Left kidney (tissue), 2 donors: ENCODE measurements around the gene TRABD. TPM values are rescaled to one million over a fixed set of nuclear protein-coding genes. Genes with fewer than 3 reads are reported as not detected.

Source experiments
- DNase-seq: peaks from one replicate; pipeline ENCODE4 v3.0.0-alpha.2; 2013
- polyA plus RNA-seq: library from polyadenylated mRNA; unstranded; fragments of 120-200 nt; gene quantifications from one replicate; pipeline ENCODE4 v1.2.1, GENCODE V29; 2013; ENCODE audit not compliant: insufficient read length

TRABD gene
- polyA plus RNA-seq, 1 donor, result 20.7 TPM

GRCh38 chr22:50186181-50186714 is 535 bp downstream of the TRABD start:
- no peak for DNase-seq

- DNase-seq, result no peak
Measured at GRCh38 chr22:50186761-50187523, 1.2 kb downstream of the TRABD start.

- DNase-seq, result no peak
Measured at GRCh38 chr22:50188356-50188755, 2.6 kb downstream of the TRABD start.

GRCh38 chr22:50189184-50189848 is 3.6 kb downstream of the TRABD start:
- no peak for DNase-seq

DNA sequence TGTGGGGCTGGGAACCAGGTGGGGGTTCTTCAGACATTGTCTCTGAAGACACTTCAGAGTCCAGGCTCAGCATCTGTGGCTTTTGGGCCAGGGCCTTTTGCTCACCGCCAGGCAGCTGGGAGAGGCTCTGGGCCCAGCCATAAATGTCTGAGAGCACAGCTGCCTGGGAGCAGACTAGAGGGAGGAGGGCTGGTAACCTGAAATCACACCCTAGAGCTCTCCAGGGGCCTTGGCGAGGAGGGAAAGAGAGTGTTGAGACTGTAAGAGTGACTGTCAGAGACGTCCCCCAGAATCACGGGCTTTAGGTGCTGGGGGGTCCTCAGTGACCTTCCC is 4.1 kb downstream of the TRABD start:
- no peak for DNase-seq

GRCh38 chr22:50190182-50190940 is 4.6 kb downstream of the TRABD start:
- DNase-seq, result peak; percentile 58

GRCh38 chr22:50190941-50191741 is 5.4 kb downstream of the TRABD start:
- no peak for DNase-seq

DNA sequence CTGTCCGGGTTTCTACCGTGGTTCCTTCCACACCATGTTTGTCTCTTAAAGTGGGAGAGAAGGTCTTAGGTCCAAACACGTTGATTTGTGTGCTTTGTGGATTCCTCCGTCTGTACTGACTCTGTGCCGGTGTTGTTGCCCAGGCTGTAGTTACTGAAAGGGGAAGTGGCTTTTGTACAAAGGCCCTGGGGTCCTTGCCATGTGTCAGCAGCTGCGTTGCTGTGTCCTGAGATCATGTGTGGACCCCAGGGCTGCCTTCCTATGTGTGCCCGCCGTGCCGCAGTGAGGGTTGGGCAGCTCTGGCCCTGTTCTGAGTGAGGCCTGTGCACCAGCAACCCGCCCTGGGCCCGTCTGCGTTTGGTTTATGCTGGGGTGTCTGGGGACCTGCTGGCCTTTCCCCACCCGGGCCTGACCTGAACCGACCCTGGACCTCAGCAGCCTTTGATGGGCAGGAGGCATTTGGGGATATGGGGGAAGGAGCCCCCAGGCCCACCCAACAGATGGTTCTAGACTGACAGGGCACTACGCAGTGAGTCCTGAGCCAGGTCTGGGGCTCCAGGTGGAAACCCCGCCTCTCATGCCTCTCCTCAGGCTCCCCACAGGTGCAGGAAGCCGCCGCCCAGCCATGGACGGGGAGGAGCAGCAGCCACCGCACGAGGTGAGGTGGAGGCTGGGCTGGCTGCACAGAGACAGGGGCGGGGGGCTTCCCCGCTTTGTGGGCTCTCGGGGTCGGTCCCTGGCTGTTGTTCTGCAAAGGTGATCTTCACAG is 6.9 kb downstream of the TRABD start:
- no peak for DNase-seq

GRCh38 chr22:50193621-50194020 is 7.9 kb downstream of the TRABD start:
- no peak for DNase-seq

GRCh38 chr22:50194037-50194805 is 8.5 kb downstream of the TRABD start:
- no peak for DNase-seq

DNA sequence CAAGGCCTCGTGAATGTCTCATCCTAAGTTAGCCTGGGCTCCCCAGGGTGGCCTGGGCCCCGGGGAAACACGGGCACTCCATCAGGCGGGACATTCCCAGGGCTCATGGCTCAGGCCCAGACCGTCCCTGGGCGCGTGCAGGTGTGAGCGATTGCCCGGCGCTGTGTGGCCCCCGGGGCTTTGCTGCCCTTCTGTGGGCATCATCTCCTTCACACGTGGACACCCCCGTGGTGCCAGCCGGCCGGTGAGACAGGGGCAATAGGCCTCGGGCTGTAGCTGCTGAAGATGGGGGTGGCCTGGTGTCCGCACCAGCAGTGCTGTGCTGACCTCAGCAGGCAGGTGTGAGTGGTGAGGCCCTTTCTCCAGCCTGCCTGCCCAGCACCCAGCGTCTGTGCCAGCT is 10.5 kb downstream of the TRABD start:
- DNase-seq, result no peak

- no peak for DNase-seq
Measured at GRCh38 chr22:50197000-50197800, 11.5 kb downstream of the TRABD start.

DNA sequence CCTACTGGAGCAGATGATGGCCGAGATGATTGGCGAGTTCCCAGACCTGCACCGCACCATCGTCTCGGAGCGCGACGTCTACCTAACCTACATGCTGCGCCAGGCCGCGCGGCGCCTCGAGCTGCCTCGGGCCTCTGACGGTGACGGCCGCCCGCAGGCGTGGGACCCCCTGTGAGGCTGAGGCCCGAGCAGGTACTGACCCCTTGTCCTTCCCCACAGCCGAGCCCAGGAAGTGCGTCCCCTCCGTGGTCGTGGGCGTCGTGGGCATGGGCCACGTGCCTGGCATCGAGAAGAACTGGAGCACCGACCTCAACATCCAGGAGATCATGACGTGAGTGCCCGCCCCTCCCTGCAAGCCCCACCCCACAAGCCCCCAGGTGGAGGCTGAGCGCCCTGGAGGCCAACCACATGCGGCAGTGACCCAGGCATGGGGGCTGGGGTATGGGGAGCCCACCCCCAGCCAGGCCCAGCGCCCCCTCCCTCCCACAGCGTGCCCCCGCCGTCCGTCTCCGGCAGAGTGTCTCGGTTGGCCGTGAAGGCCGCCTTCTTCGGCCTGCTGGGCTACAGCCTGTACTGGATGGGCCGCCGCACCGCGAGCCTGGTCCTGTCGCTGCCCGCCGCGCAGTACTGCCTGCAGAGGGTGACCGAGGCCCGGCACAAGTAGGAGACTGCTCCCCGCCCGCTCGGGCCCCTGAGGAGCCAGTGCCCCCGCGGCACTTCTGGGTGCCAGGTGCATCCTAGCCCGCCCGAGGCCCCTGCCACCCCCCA is 12.3 kb downstream of the TRABD start:
- no peak for DNase-seq

DNA sequence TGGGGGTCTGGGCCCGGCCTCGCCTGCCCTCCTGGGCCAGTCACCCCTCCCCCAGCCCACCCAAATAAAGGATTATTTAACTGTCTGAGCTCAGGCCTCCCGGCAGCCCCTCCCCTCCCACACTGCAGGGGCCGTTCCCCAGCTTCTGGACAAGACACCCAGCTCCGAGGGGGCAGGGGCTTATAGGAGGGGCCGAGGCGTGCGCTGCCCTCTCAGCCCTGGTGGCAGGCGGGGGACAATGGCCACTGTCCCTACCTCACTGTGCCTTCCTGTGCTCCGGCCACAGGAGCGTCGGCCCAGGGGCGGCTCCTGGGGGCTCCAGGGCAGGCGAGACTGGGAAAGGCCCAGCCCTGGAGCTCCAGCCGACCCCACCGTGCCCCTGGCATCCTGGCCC is 12.9 kb downstream of the TRABD start:
- no peak for DNase-seq

GRCh38 chr22:50199251-50199721 is 13.6 kb downstream of the TRABD start:
- no peak for DNase-seq

DNA sequence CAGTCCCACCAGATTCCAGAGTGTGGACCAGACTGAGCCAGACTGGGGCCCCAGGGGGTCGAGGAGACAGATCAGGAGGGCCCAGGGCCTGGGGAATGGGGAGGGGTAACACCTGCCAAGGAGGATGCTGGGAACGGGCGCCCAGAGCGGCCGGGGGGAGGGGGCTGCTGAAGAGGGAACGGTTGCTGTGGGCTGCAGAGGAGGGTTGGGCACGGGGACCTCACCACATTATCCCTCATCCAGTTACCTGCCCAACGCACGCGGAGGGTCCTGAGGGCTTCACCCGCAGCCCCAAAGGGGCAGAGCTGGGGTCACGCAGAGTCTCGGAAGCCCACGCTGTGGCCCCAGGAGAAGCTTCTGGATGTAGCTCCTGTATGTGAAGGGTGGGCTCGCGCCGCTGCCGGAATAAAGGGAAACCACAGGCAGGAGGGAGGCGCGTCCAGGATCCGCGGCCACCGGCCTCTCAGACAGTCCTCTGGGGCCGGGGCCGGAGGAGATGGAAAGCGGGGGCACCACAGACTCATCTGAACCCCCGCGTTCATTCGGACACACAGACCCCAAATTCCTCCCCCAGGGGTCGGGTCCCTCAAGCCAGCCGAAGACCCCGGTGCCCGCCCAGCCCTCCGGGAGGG is 14.2 kb downstream of the TRABD start:
- no peak for DNase-seq

GRCh38 chr22:50200461-50201190 is 14.9 kb downstream of the TRABD start, which contains the start of gene SELENOO:
SELENOO (plus strand) TSS chr22:50201011; CDS start chr22:50201037, 26 bp downstream.
- DNase-seq, result peak; percentile 86
